MM.1S (cell line): ENCODE data around the gene FNDC10.
"Not testable (repeated sequence)": the region's sequence is repeated elsewhere in the genome, so short reads cannot be mapped to it uniquely, and the experiment has no call there.

Experiments used
- DNase-seq: peaks from one replicate; pipeline ENCODE4 v3.0.0-alpha.2; 2015
- H2AFZ ChIP-seq: fragments of 300-600 bp; sonication (generic); 2 replicates; pipeline ENCODE4 v1.6.0; 2016; ENCODE audit warnings: antibody characterized with exemption, low read length
- H3F3A ChIP-seq: fragments of 300-600 bp; sonication (generic); 2 replicates; pipeline ENCODE4 v1.6.1; 2016; ENCODE audit warnings: mild to moderate bottlenecking, antibody characterized with exemption, low read length, moderate library complexity, mixed read lengths; ENCODE audit not compliant: insufficient read depth
- H3K27ac ChIP-seq: fragments of 300-600 bp; sonication (generic); 2 replicates; pipeline ENCODE4 v1.5.1; 2016; ENCODE audit warnings: mild to moderate bottlenecking, low read length
- H3K27me3 ChIP-seq: fragments of 300-600 bp; sonication (generic); replicated peaks from 2 replicates; pipeline ENCODE4 v1.6.0; 2016; ENCODE audit warnings: low read length; ENCODE audit not compliant: insufficient read depth
- H3K36me3 ChIP-seq: fragments of 300-600 bp; sonication (generic); replicated peaks from 2 replicates; pipeline ENCODE4 v1.6.1; 2016; ENCODE audit warnings: mild to moderate bottlenecking, low read length, mixed read lengths; ENCODE audit not compliant: insufficient read depth
- H3K4me1 ChIP-seq: fragments of 300-600 bp; sonication (generic); 2 replicates; pipeline ENCODE4 v1.6.1; 2016; ENCODE audit warnings: low read length, mixed read lengths
- H3K4me2 ChIP-seq: fragments of 300-600 bp; sonication (generic); 2 replicates; pipeline ENCODE4 v1.6.0; 2016; ENCODE audit warnings: low read depth, low read length
- H3K4me3 ChIP-seq: fragments of 300-600 bp; sonication (generic); 2 replicates; pipeline ENCODE4 v1.5.1; 2016; ENCODE audit warnings: low read length, mixed read lengths
- H3K79me2 ChIP-seq: fragments of 300-600 bp; sonication (generic); 2 replicates; pipeline ENCODE4 v1.6.1; 2016; ENCODE audit warnings: mixed run types, low read length, mixed read lengths
- H3K9ac ChIP-seq: fragments of 300-600 bp; sonication (generic); 2 replicates; pipeline ENCODE4 v1.6.1; 2016; ENCODE audit warnings: low read length, mixed read lengths
- H3K9me2 ChIP-seq: fragments of 300-600 bp; sonication (generic); replicated peaks from 2 replicates; pipeline ENCODE4 v1.6.1; 2016; ENCODE audit warnings: mild to moderate bottlenecking, low read length, mixed read lengths; ENCODE audit not compliant: insufficient read depth
- H3K9me3 ChIP-seq: fragments of 300-600 bp; sonication (generic); replicated peaks from 2 replicates; pipeline ENCODE4 v1.6.1; 2016; ENCODE audit warnings: mild to moderate bottlenecking, low read length, mixed read lengths; ENCODE audit not compliant: insufficient read depth
- H4K20me1 ChIP-seq: fragments of 300-600 bp; sonication (generic); 2 replicates; pipeline ENCODE4 v1.6.1; 2016; ENCODE audit warnings: mild to moderate bottlenecking, low read length, moderate library complexity, mixed read lengths; ENCODE audit not compliant: insufficient read depth
- CTCF ChIP-seq: fragments of 300-600 bp; sonication (generic); IDR thresholded peaks from 2 replicates; pipeline ENCODE4 v1.5.1; 2016; ENCODE audit warnings: antibody characterized with exemption, low read length, mixed read lengths
- EZH2 ChIP-seq: fragments of 300-600 bp; sonication (generic); optimal IDR thresholded peaks from 2 replicates; pipeline ENCODE3; 2017; ENCODE audit warnings: low read depth, mild to moderate bottlenecking, antibody characterized with exemption, low read length, mixed read lengths
- EZH2phosphoT487 ChIP-seq: fragments of 300-600 bp; sonication (generic); IDR thresholded peaks from 2 replicates; pipeline ENCODE4 v1.6.1; 2018; ENCODE audit warnings: antibody characterized with exemption, low read length

The FNDC10 gene

GRCh38 chr1:1596493-1597274, 3.3 kb downstream of the FNDC10 start:
- no peaks in the 10 kb centered on the region for H3K9me2 ChIP-seq
- TF ChIP-seq EZH2phosphoT487 (no peak), CTCF (no peak)
- H2AFZ ChIP-seq = no peak overlapping the region
- H3K4me1 ChIP-seq = peaks cover under 1% of the 10 kb centered on the region; the same call in 1 of the 2 replicates
- H3K79me2 ChIP-seq = no peaks in the 10 kb centered on the region
- H3K27me3 ChIP-seq = peaks cover 61% of the 10 kb centered on the region
- DNase-seq = no peak
- no peak overlapping the region for H3K27ac ChIP-seq
- no peaks in the 10 kb centered on the region for H3F3A ChIP-seq
- H4K20me1 ChIP-seq = no peaks in the 10 kb centered on the region
- H3K4me3 ChIP-seq = no peak overlapping the region
- no peaks in the 10 kb centered on the region for H3K36me3 ChIP-seq
- no peak overlapping the region for H3K9ac ChIP-seq
- H3K9me3 ChIP-seq = no peaks in the 10 kb centered on the region
- no peak overlapping the region for H3K4me2 ChIP-seq

GRCh38 chr1:1595341-1595740, 4.6 kb downstream of the FNDC10 start:
- not testable (repeated sequence) for H3K9ac ChIP-seq, H3F3A ChIP-seq, H3K4me2 ChIP-seq, DNase-seq, H3K4me1 ChIP-seq, H3K4me3 ChIP-seq, H3K36me3 ChIP-seq, H3K27ac ChIP-seq, H3K9me2 ChIP-seq, H3K79me2 ChIP-seq, H2AFZ ChIP-seq, H3K9me3 ChIP-seq, H4K20me1 ChIP-seq
- H3K27me3 ChIP-seq = peaks cover 58% of the 10 kb centered on the region

GRCh38 chr1:1594602-1595260, 5.2 kb downstream of the FNDC10 start:
- no peak overlapping the region for H3K27ac ChIP-seq
- TF ChIP-seq EZH2 (no peak), EZH2phosphoT487 (no peak), CTCF (no peak)
- no peaks in the 10 kb centered on the region for H3K9me3 ChIP-seq
- H3K9me2 ChIP-seq = no peaks in the 10 kb centered on the region
- H3K4me1 ChIP-seq = no peaks in the 10 kb centered on the region
- H4K20me1 ChIP-seq = no peaks in the 10 kb centered on the region
- H3K4me2 ChIP-seq = no peak overlapping the region
- no peaks in the 10 kb centered on the region for H3F3A ChIP-seq
- DNase-seq = no peak
- no peaks in the 10 kb centered on the region for H3K36me3 ChIP-seq
- H3K4me3 ChIP-seq = no peak overlapping the region
- peaks cover 63% of the 10 kb centered on the region for H3K27me3 ChIP-seq
- H2AFZ ChIP-seq = no peak overlapping the region
- no peak overlapping the region for H3K9ac ChIP-seq
- H3K79me2 ChIP-seq = no peaks in the 10 kb centered on the region
